HG03039 (cell line): ENCODE measurements around the gene INTS4.
"Not testable (repeated sequence)": the region's sequence is repeated elsewhere in the genome, so short reads cannot be mapped to it uniquely, and the experiment has no call there.

Experiments used
- ATAC-seq: cut with Tn5 transposase; IDR thresholded peaks from one replicate; pipeline ENCODE4 v1.9.1; 2021; ENCODE audit warnings: mild to moderate bottlenecking, moderate library complexity; ENCODE audit not compliant: unreplicated experiment

Gene INTS4

DNA sequence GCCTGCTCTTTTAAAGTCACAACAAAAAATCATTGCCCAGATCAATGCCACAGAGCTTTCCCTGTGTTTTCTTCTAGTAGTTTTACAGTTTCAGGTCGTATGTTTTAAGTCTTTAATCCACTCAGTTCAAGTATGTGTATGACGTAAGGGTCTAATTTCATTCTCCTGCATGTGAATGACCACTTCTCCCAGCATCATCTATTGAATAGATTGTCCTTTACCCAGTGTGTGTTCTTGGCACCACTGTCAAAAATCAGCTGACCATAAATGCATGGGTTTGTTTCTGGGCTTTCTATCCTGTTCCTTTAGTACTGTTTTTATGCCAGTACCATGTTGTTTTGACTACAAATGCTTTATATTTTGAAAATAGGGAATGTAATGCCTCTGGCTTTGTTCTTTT lies 28.1 kb downstream of the INTS4 start:
- no peak for ATAC-seq

DNA sequence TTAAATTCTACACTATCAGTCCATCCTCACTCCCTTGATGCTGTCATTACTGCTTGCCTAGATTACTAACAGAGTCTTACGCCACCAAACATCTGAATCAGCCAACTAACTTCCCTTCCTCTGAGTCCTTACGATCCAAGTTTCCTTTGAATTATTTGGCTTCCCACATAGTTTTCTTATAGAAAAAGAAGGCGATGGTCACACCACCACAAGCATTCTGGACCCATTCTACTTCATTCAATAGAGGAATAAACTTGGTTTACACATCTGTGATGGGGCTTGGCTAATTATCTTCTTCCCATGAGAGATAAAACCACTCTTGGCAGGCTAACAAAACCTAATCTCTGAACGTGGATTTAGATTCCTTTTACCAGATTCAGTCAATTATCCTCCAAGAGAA lies 35.0 kb downstream of the INTS4 start:
- no peak for ATAC-seq

DNA sequence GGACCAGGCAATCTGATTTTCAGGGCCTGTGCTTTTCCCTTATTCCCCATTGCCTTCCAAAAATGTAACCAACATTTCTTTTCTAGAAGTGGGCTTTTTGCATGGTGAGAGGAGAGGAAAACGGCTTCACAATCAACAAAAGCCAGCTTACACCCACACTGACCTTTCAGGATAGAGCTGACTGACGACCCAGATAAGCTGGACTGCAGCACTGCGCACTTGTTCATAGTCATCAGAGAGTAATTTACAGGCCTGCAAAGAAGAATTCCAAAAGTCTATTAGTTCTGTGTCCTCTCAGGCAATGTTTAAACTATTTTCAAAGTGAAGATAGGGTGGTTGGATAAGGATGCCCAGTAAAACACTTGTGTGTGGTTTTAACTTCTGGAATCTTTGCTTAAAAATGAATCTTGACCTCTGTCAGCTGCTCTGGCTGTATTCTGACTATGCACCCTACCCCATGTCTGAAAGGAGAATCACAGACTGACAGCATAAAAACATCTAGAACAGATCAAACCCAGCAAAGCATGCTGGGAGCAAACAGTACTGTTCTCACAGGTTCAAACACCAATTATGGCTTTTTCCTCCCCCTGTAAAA lies 35.8 kb downstream of the INTS4 start:
- ATAC-seq: not testable (repeated sequence)

DNA sequence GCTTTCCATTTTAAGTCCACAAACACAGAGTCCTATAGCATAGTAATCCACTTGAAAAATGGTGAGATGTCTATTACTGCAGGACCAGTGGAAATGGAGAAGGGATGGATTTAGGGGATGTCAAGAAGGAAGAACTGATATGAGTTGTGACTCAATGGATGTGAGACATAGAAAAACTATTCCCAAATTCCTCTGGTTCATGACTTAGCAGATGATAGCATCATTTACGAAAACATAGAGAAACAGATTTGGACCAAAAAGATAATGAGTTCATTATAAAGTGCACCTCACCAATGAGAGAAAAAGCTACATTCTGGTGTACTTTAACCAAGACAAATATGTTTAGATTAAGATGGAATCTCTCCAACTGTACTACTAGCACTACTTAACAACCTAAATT lies 51.2 kb downstream of the INTS4 start:
- not testable (repeated sequence) for ATAC-seq

DNA sequence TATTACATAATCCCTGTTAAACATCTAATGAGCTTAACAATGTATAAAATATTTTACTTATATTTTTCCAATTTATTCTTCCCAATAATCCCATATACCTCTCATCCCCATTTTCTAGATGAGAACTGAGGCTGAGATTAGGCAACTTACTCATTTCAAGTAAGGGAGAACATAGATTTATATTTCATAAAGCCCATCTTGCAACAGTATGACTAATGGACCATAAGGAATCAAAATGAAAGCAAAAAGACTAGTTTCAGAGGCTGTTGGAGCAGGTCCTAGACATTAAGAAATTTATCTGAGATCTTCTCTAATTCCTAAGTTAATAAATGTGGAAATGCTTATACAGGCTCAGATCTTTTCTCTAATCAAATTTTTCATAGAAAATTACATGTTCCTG lies 52.0 kb downstream of the INTS4 start:
- not testable (repeated sequence) for ATAC-seq

DNA sequence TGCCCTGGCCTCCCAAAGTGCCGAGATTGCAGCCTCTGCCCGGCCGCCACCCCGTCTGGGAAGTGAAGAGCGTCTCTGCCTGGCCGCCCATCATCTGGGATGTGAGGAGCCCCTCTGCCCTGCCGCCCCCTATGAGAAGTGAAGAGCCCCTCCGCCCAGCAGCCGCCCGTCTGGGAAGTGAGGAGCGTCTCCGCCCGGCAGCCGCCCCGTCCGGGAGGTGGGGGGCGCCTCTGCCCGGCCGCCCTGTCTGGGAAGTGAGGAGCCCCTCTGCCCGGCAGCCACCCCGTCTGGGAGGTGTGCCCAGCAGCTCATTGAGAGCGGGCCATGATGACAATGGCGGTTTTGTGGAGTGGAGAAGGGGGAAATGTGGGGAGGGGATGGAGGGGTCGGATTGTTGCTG lies 60.9 kb downstream of the INTS4 start:
- not testable (repeated sequence) for ATAC-seq

DNA sequence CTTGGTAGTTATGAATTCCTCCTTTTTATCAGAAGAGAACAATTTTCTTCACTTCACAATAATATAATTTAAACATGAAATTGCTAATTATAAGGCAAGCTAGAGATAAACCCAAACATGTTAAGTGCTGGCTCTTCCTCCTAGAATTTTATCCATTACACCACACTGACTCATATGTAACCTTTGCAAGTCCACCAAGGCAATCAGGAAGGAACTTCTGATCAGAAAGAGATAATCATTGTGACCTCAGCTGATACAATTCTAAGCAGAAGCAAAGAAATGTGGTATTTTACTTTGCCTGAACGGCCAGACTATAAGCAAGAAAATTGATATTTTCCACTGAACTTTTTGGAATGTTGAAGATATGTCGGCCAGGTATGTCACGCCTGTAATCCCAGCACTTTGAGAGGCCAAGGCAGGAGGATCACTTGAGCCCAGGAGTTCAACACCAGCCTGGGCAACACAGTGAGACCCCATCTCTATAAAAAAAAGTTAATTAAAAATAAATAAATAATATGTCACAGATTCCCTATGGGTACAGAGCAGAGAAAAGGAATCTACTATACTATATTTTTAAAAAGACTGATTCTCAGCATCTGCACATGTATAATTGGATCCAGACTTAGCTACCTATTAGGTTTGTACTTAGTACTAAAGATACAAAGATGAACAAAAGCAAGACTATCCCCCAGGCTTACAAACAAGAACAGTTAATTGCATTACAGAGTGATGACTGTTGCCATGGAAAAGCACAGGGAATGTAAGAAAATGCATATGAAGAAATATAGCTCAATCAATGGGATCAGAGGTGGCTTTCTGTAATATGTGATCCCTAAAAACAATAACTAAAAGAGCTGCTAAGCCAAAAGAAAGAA lies 63.9 kb downstream of the INTS4 start:
- not testable (repeated sequence) for ATAC-seq

DNA sequence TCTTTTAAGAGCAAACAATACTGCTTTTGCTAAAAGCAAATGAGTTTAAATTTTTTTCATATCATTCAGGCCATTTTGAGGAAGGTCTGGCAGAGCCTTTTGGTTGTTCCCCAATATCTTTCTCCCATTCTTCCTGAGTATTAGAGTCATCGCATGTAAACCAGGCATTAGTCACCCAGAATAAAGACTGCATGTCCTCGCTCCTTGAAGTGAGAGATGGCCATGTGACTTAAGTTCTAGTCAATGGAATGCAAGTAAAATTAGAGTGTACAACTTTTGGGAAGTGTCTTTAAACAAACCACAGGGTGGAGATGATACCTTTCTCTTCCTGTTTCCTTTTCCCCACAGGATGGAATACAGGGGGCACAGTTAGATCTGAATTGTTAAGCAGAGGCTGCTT lies 76.8 kb downstream of the INTS4 start:
- ATAC-seq: not testable (repeated sequence)

DNA sequence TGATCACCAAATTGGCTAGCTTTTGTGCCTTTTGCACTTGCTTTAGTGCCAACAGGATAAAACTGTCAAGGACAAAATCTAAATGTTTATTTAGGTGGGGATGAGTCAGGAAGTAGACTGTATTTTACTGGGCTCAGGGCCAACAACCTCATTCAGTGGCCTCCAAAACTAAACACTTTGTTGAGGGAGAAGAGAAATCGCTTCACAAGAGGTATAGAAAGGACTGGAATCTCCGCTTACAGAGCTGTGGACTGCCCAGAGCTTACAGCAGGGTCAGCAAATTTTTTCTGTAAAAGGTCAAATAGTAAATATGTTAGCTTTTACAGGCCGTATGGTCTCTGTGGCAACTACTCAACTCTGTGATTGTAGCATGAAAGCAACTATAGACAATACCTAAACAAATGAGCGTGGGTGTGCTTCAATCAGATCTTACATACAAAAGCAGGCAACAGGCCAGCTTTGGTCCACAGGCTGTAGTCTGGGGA lies 80.1 kb downstream of the INTS4 start:
- ATAC-seq: not testable (repeated sequence)

DNA sequence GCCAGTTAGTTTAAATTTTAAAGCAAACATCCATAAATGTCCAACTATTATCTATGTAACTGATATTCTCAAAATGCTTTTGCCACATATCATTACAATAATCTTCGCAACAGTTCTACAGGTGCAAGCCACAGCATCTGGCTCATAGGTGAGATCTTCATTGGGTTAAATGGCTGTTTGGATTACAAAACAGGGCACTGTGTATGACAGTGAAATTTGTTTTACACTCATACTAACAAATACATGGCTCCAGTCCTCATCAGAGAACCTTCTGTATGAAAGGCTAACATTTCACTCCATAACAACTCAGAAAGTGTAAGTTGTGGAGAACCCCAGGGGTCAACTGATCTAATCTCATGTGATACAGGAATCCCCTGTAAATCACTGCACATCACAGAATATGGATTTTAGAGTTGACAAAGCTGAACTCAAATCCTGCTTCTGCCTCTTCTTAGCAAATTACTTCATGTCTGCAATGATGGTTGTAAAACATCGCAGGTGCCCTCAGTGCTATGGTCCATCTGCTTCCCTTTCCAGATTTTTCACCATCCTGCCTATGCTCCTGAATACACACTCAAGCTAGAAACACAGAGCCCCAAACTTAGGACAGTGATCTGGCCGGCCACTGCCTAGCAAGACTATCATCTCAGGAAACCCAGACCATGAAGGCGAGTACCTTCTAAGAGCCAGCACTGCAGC lies 80.7 kb downstream of the INTS4 start:
- ATAC-seq: not testable (repeated sequence)

DNA sequence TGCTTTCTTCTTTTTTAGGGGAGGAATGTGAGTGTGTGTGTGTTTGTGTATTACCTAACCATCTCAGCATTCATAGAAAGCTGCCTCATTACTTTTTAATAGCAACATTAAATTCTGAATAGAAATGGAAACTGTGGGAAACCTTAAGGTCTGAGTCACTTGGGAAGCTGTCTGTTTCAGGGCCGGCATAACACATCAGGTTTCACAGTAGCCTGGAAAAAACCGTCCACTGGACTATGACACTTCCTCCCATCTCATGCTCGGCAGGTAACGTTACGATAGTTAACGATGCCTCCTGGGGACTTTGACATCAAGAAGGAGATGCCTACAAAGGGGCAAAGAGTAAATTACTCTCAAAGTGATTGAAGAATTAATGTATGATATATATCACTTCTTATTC lies 83.6 kb downstream of the INTS4 start:
- ATAC-seq: not testable (repeated sequence)

DNA sequence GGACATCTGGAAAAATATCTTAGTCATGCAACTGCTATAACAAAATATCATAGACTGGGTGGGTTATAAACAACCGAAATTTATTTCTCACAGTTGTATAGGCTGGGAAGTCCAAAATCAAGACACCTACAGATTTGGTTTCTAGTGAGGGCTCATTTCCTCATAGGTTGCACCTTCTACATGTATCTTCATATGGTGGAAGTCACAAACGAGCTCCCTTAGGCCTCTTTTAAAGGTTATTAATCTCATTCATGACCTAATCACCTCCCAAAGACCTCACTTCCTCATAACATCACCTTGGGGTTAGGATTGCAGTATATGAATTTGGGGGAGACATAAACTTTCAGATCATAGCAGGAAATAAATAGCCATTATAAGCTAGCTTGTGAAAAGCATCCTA lies 85.2 kb downstream of the INTS4 start:
- no peak for ATAC-seq

DNA sequence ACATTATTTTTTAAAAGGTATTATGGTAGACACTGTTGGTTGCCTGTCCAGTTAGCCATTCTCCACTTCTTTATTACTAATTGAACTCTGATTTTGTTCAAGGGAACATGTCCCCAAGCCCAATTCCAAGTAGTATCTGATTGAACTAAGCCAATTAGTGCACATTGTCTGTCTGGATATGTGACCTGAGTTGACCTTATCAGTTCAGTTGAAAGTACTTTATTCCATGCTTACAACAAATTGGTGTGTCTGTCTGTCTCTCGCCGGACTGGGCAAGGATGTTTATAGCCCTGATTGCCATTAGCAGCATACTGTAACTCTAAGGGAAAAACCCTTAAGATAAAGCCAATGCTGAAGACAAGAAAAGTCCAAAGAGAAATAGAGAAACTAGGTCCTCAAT lies 85.6 kb downstream of the INTS4 start:
- no peak for ATAC-seq

DNA sequence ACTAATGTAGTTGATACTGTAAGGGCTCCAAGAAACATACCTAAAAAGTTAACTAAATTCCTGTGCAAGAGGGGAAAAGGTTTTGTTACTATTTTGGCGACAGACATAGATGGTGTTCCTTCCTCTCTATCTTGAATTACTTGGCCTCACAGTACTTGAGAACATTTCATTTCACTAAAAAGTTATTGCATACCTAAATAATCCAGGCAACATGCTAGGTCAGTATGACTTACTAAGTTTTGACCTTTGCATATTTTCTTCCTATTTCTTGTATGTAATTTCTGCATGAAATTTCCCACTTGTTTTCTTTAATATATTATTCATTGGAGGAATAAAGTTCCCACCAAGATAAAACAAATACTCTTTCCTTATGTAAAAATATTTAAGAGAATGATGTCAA lies 99.5 kb downstream of the INTS4 start:
- ATAC-seq: not testable (repeated sequence)

DNA sequence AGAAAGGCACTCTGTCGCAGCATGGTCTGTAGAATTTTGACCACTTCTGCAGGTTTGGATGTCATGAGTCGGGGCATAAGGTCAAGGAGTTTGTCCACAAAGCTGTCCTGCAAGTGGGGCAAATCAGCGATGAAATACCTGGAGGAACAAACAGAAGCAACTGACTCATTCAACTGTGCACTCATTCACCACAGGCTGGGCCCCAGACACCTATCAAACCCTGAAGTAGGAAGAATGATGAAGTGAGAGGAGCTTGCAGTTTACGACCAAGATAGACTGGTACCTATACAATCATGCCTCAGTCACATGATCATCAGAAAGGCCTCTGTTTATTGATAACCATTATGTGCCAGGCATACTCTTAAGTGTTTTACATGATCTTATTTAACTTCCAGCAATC lies 102.8 kb downstream of the INTS4 start:
- ATAC-seq: not testable (repeated sequence)

DNA sequence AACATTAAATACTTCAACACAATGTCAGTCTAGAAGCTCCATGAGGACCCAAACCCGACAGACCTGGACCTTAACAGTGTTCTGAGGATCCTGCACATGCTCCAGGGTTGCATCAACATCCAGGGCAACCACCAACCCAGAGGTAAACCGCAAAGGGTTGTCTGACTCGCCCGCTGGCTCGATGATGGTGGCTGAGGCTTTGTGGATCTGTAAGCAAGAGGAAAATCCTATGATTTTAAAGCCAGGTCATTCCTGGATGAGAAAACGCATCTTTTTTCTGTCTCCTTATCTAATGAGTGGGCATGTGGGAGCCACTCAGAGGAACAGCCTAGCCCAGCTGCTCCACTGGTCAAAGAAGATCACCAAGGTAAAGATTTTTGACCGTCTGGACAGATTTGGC lies 103.2 kb downstream of the INTS4 start:
- ATAC-seq: not testable (repeated sequence)

DNA sequence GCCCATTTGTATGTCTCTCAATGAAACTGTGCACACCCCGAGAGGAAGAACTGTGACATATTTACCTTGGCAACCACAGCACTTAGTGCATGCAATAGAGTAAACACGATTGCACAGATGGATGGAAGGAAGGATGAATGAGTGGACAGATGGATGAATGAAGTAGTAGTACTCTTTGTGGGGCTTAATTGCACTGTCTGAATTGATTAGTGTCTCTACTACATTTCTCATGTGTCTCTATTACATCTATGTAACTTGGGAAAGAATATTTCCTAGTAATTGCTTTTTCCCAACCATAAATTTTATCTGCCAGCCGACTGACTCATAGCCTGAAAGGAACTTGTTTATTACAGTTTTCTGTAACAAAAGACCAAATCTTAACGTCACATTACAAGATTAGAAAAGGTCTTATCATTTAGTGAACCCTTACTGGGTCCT lies 103.8 kb downstream of the INTS4 start:
- not testable (repeated sequence) for ATAC-seq

DNA sequence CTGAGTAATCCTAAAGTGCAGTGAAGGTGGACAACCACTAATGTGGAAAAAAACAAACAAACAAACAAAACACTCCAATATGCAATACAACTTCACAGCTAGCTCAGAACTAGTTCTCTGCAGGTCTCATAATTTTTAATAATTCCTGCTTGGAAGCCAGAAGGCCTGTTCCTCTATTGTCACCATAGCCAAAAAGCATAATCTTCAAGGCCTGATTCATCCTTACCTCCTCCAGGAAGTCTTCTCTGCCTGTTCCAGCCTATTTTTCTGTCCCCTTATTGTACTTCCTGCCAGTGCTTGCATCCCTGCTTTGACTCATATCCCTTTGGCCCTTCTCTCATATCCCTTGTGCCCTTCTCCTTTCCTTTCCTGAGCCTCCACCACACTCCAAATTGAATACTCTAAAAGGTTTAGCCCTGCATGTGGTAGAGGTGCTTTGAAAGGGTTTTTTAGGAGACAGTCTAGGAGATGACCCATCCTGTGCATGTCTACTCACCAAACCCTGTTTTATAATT lies 104.3 kb downstream of the INTS4 start:
- not testable (repeated sequence) for ATAC-seq

DNA sequence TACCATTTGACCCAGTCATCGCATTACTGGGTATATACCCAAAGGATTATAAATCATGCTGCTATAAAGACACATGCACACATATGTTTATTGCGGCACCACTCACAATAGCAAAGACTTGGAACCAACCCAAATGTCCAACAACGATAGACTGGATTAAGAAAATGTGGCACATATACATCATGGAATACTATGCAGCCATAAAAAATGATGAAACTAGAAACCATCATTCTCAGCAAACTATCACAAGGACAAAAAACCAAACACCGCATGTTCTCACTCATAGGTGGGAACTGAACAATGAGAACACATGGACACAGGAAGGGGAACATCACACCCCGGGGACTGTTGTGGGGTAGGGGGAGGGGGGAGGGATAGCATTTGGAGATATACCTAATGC lies 105.4 kb downstream of the INTS4 start:
- ATAC-seq: not testable (repeated sequence)

DNA sequence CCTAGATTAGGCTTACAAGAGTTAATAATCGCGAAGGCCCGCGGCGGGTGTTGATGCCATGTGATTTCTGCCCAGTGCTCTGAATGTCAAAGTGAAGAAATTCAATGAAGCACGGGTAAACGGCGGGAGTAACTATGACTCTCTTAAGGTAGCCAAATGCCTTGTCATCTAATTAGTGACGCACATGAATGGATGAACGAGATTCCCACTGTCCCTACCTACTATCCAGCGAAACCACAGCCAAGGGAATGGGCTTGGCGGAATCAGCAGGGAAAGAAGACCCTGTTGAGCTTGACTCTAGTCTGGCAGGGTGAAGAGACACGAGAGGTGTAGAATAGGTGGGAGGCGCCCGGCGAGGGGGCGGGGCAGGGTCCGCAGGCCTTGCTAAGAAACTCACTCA lies 108.1 kb downstream of the INTS4 start:
- ATAC-seq: no peak

DNA sequence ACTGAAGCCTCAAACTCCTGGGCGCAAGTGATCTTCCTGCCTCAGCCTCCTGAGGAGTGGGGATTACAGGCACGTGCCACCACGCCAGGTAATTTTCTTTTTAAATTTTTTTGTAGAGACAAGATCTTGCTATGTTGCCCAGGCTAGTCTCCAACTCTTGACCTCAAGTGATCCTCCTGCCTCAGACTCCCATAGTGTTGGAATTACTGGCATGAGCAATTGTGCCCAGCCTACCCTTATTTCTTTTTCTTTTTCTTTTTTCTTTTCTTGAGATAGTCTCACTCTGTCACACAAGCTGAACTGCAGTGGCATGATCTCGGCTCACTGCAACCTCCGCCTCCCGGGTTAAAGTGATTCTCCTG lies 109.7 kb downstream of the INTS4 start:
- ATAC-seq: no peak
